Activated T-helper 9 cell treated with anti-CD3 and anti-CD28 coated beads, Interleukin-2, amount 50 U/mL, for 16 hours (primary cell): ENCODE results near the gene HEMGN.
A peak's percentile ranks its signal among the peaks of the same experiment; 100 is the strongest.

ENCODE experiments used
- DNase-seq: peaks from one replicate; pipeline ENCODE4 v3.0.0-alpha.2; 2020; ENCODE audit warnings: low read depth

The HEMGN gene

DNA sequence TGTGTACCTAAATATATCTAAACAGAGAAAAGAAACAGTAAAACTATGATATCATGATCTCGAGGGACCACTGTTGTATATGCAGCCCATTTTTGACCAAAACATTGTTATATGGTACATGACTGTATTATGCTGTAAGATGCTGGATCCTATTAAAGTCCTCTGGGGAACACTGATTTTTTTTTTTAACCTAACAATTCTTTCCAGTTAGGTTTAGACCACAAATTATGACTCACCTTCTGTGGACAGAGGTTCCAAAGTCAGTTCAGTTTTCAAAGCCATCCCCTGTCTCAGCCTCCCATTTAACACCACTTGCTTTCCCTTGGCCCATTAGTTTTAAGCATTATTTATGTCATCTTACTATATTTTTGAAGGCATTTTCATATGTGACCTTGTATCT is 42.8 kb downstream of the HEMGN start:
- no peak for DNase-seq

DNA sequence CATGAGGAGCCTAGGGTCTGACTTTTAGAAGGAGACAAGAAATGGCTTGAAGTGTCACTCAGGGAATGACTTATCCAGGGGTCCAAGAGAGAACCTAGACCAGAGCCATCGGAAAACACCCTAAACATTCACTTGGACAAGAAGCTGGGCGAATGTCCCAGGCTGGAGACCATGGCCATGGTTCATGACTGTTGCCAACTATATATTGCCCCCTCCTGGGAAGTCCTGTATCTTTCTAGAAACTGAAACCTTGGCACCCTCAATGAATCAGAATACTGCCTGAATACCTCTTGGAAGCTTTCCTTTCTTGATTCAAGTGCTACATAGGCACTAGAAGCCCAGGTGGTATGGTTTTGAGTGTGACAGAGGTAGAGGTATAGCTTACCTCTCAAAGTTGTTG is 45.6 kb downstream of the HEMGN start:
- no peak for DNase-seq

- DNase-seq = no peak
Measured at GRCh38 chr9:97891736-97892135, 46.2 kb downstream of the HEMGN start.

DNA sequence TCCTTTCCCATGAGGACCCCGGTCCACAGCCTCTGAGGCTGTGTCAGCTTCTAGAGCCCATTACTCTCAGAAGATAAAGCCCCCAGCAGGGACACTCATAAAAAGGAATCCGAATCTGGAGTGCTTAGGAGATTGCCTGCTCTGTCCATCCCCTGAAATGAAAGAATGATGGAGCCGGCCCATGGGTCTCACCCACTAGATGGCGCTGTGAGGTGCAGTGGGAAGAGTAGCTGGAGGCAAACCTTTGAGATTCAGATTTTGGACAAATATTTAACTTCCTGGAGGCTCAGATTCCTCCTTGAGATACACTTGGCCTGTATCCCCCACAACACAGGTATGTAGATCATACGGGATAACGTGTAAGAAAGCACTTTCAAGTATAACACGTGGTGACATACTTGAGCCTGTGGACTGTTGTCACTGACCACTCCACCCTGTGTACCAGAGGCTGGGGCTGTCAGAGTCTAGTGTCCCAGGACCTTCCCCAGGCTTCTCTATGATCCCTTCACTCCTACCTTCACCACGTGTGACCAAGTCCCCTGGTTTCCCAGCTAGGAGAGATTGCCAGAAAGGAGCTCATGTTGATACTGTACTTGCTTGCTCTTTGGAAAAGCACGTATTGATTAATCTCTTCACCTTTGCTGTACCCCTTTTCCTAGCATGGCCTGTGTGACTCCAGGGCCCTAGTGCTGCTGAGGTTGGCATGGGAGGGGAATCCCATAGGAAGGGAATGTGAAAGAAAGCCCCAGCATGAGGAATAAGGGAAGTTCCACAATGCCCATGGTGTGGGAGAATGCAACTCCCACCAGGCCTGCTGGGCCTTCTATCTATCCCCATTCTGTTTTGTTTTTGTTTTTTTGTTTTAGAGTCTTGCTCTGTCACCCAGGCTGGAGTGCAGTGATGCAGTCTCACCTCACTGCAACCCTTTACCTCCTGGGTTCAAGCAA is 47.8 kb downstream of the HEMGN start:
- peak; percentile 43 for DNase-seq

- DNase-seq = no peak
Measured at GRCh38 chr9:97880336-97880735, 57.6 kb downstream of the HEMGN start.
